Measurements from ENCODE around the gene ZEB2. TPM values are rescaled to one million over a fixed set of nuclear protein-coding genes. Genes with fewer than 3 reads are reported as not detected.

The ZEB2 gene
- total RNA-seq, 1 experiment from 2014 or later, result 1.7 TPM

DNA sequence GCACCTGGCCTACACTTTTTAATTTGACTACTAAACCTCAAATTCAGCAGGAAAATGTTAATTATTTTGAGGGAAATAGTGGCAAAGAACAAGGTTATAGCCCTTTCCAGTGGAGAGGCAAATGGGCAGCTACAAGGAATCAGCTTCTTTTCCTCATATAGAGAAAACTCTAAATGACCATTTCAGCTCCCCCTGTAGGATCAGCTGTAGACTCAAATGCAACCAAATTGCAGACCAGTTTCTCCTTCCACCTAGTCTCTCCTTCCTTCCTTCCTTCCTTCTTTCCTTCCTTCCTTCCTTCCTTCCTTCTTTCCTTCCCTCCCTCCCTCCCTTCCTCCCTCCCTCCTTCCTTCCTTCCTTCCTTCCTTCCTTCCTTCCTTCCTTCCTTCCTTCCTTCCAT is 158.2 kb downstream of the ZEB2 start:
- no peak for DNase-seq (ENCODE audit: low read depth)
- in situ Hi-C loops (cut with HindIII; ENCODE audit: low pct_unique_long_range_greater_than_20kb, low sequenced_read_pairs), result no loop called here

DNA sequence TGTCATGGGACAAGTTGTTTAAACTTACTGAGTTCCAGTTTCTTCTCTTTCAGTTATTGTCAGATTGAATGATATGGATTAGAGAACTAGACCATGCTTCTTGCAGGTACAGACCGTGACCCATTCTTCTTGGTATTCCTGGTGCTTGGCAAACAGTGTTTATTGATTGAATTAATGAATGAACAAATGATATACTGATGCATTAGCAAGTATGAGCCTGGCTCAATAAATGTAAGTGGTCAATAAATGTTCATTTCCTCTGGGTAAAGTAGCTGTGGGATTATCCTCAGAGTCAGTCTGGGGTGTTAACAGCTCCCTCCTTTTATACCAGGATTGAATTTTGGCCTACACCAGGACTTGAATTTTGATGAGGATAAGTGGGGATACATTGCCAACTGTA is 160.2 kb downstream of the ZEB2 start:
- in situ Hi-C loops (cut with HindIII; ENCODE audit: low pct_unique_long_range_greater_than_20kb, low sequenced_read_pairs), result no loop called here
- DNase-seq (ENCODE audit: low read depth), result no peak

DNA sequence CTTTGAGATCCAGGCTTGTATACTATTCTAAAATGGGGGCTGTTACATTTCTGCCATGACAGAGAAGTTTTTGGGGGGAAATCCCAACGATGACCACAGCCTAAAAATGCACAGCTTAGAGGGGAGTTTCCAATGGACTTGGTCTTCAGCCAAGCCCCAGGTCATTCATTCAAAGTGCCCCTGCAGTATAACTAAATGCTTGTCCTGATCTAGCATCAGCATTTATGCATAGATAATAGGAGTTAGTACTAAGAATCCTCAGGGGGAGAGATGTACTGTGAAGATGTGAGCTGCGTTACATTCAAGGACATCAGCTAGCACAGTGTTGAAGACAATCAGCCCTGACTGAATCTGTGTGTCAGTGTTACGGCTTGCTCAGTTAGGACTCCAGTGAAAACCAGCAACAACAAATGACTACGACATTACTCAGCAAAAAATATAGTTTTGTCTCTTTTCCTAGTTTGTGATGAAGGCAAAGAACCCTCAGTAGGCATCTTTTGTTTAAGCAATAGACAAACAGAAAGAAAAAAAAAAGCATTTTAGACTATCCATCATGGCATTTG is 160.9 kb downstream of the ZEB2 start:
- peak; percentile 57 for DNase-seq (ENCODE audit: low read depth)
- in situ Hi-C loops (cut with HindIII; ENCODE audit: low pct_unique_long_range_greater_than_20kb, low sequenced_read_pairs), result no loop called here

DNA sequence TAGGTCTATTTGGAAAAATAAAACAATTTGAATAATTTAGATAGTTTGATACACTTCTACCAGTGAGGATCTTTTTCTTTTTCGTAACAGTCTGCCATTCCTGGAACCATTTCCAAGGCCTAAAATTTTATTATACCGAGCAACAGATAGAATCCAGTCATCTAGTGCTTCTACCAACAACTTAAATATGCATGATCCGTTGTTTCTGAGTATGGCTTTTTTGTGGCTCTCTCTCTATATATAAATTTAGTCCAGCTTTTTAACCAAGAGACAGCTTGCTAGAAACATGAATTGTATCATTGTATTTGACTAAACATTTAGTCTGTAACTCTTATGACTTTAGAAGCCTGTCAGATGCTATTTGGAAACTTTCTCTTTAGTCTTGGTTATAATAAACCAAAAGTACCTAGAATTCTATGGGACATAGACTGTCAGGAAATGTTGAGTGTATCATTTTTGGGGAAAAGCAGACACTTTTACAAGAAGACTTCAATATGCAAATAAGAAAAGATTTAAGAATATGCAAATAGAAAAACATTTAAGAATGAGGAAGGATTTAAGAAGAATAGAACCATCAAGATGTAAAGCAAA is 161.4 kb downstream of the ZEB2 start:
- no peak for DNase-seq (ENCODE audit: low read depth)
- in situ Hi-C loops (cut with HindIII; ENCODE audit: low pct_unique_long_range_greater_than_20kb, low sequenced_read_pairs), result no loop called here

DNA sequence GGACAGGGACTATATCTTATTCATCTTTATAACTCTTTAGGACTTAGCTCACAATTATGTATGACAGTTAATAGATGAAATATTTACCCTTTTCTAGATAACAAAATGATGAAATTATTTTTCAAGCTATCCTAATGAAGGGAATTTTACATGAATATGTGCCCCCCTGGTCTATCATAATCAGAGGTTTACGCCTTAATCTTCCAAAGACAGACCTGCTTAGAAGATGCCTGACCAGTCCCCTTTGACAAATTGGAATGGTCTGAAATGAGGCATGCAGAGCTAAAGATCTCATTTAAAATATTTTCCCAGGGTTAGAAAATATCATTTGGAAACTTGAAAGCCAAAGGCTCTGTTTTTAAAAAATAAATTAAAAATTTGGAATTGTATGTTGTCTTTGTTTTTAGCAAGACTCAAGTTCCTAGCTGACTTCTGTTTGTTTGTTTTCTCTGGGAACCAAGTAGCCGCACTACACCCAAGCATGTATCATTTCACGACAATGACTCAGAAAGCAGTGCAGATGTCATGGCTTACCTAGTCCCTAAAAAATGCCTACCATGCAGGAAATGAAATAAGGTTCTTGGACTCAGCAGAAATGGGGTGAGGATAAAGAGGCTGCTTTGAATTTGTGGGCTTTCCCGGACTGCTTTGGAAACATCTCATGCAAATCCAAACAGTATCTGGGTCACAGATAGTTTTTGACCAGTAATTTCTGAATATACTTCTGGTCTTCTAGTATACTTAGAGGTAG is 162.1 kb downstream of the ZEB2 start:
- in situ Hi-C loops (cut with HindIII; ENCODE audit: low pct_unique_long_range_greater_than_20kb, low sequenced_read_pairs), result no loop called here
- peak; percentile 83 for DNase-seq (ENCODE audit: low read depth)

DNA sequence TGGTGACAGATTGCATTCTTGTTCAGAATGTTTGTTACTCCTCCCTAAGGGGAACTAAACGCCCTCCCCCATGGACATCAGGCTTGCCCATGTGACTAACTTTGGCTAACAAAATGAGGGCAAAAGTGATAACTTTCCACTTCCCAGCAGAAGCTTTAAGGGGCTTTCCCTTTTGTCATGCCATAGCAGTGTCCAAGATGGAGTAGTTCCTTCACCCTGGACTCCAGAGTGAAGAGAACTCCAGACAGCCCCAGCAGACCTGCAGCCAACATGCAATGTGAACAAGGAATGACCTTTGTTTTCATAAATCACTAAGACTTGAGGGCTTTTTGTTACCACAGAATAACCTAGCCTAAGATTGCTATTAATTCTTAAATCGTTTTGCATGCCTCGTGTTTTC is 163.5 kb downstream of the ZEB2 start:
- in situ Hi-C loops (cut with HindIII; ENCODE audit: low pct_unique_long_range_greater_than_20kb, low sequenced_read_pairs), result no loop called here
- peak; percentile 39 for DNase-seq (ENCODE audit: low read depth)

DNA sequence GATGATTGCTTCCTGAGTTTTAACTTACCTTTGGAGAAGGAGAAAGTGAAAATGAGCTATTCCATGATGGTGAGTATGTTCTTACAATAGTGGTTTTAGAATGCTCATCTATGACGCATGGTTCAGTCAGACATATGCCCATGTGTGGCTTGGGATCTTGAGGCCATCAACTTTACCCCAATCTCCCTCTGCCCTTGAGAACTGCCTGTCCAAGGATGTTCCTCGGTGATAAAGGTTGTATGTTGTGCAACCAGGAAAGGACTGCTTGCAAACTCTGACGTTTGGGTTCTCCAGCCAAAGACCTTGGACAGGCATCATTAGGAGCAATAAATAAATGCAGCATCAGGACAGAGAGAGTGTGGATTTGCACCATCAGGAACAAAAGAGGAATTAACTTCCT is 165.0 kb downstream of the ZEB2 start:
- in situ Hi-C loops (cut with HindIII; ENCODE audit: low pct_unique_long_range_greater_than_20kb, low sequenced_read_pairs), result no loop called here
- peak; percentile 22 for DNase-seq (ENCODE audit: low read depth)

DNA sequence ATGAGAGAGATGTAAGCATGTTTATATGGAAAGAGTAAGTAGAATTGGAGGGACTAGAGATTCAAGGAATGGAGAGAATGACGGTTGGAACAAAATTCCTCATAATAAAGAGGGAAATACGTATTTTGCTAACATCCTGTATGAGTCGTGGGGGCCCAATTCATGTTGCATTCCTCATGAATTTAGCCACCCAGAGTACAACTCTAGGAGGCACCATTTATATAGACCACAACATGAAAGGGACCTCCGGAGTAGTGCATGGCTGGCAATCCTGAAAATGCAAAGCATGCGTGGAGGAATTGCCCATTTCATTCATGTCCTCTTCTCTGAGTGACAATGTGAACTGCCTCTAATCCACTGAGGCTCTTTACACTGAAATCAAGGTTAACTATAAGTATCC is 168.2 kb downstream of the ZEB2 start:
- in situ Hi-C loops (cut with HindIII; ENCODE audit: low pct_unique_long_range_greater_than_20kb, low sequenced_read_pairs), result no loop called here
- DNase-seq (ENCODE audit: low read depth), result no peak

DNA sequence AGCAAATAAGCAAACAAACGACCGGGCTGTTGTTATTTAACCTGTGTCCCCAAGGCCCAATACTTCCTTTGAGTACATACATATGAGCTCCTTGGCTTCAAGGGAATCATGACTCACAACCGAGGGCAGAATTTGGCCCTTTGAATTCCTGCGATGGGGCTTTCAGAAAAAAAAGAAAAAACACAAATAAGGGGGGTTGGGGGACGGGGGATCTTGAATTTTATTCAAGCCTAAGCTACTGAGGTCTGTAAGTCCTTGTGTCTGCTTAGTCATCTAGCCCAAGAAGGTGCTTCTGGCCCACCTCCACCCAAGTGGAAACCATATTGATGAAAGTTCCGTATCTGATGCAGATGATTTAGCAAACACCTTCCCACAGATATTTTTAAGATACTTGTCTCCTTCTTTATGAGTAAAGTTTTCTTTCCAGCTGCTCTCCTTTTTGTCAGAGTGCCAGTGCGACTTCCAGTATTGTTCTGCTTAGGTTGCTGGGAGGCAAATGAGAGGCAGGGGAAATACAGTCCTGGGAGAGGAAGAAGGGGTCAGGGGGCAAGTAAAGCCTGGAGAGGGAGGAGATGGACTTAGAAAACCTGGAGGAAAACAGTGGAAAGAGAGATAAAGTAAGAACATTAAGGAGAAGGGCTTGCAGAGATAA is 169.6 kb downstream of the ZEB2 start:
- in situ Hi-C loops (cut with HindIII; ENCODE audit: low pct_unique_long_range_greater_than_20kb, low sequenced_read_pairs), result no loop called here
- DNase-seq (ENCODE audit: low read depth), result no peak

DNA sequence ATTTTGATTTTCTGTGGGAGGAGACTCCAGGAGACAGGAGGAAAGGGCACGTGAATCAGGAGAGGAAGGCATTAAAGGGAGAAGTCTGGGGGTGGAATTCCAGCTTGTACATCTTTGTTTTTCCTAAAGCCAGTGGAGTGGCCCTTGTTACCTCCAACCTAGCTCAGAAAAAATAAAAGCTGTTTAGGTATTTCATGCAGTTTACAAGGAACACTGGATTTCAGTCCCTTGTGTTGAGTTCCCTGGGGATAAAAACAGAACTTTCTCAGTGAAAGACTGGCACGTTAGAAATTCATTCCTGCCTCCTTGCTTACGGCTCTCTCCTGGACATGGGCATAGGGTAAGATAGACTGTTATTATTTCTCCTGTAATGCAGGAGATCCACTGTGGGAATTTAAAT is 170.2 kb downstream of the ZEB2 start:
- in situ Hi-C loops (cut with HindIII; ENCODE audit: low pct_unique_long_range_greater_than_20kb, low sequenced_read_pairs), result no loop called here
- DNase-seq (ENCODE audit: low read depth), result no peak

DNA sequence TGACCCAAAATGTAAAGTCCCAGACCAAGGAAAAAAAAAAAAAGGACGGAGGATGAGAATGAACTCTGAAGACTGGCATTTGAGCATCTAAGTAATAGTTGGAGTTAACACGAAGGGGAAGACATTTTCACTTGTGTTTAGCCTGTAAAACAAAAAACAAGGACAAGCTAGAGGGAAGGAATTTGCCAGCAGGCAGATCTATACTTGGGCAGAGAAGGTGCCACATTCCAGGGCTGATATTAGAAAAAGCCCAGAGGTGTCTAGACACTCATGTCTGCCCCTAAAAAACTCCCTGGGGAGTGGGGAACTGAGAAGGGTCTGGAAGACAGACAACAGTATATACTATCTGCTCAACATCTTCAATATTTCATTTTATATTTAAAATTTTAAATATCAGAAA is 171.1 kb downstream of the ZEB2 start:
- in situ Hi-C loops (cut with HindIII; ENCODE audit: low pct_unique_long_range_greater_than_20kb, low sequenced_read_pairs), result no loop called here
- no peak for DNase-seq (ENCODE audit: low read depth)

DNA sequence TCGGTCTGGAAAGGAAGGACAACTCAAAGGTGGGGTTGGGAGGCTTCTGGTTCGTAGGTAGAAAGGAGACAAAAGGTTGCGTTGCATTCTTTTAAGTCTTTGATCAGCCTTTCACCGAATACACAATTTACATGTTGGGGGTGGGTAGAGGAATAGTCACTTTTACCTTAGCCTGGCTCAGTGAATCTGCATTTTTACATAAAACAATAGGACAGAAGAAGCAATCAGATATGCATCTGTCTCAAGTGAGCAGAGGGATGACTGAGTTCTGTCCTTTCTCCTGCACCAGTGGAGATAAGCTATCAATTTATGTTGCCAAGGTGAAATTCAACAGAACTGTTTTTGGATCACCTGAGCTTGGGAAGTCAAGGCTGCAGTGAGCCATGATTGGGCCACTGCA is 173.7 kb downstream of the ZEB2 start:
- DNase-seq (ENCODE audit: low read depth), result no peak
- in situ Hi-C loops (cut with HindIII; ENCODE audit: low pct_unique_long_range_greater_than_20kb, low sequenced_read_pairs), result no loop called here

DNA sequence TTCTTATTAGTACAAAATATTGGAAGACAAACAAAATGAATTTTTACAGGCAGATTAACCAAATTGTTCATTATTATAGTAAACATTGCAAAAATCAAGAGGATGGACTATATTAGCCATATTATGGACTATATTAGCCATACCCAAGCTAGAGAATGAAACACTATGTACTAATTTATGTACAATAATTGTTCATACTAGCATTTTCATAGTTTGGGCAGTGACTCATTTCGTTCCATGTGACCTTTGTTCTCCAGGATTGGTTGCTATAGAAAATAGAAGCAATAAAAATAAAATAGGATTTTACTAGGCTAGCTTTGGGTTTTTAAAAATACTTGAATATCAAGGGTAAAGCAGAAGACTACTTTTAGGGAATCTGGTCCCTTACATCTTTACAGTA is 176.8 kb downstream of the ZEB2 start:
- no peak for DNase-seq (ENCODE audit: low read depth)
- in situ Hi-C loops (cut with HindIII; ENCODE audit: low pct_unique_long_range_greater_than_20kb, low sequenced_read_pairs), result no loop called here

DNA sequence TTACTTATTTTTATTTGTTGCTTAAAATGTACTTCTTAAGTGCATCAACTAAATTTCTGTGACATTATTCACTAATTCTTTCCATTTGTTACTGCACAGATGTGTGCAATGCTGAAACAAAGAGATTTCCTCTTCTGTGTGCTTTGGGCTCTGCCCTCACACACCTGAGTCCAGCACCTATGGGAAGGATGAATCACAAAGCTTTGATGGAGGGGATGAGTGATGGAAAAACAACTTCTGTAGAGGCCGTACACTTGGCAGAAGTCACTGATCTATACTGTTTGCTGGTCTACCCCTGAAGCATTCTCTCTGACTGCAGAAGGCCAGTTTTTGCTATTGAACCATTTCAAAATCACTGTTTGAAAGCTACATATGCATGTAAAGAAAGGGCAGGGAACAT is 178.4 kb downstream of the ZEB2 start:
- no peak for DNase-seq (ENCODE audit: low read depth)
- in situ Hi-C loops (cut with HindIII; ENCODE audit: low pct_unique_long_range_greater_than_20kb, low sequenced_read_pairs), result no loop called here

DNA sequence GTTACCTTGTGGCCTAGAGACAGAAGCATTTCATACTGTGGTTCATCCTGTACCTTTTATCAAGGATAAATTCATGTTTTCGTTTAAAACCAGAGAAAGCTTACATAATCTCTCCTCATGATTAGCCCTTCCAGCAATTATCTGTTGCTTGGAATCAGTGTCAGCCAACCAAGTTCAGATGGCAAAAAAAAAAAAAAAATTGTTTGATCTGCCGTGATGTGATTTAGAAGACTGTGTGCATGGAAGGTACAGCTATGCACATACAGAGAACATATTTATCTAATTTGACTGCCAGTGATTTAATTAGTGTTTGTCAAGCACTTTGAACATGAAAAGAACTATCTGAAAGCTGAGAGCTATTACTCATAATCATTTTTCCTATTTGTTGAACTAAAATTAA is 180.9 kb downstream of the ZEB2 start:
- no peak for DNase-seq (ENCODE audit: low read depth)
- in situ Hi-C loops (cut with HindIII; ENCODE audit: low pct_unique_long_range_greater_than_20kb, low sequenced_read_pairs), result no loop called here

DNA sequence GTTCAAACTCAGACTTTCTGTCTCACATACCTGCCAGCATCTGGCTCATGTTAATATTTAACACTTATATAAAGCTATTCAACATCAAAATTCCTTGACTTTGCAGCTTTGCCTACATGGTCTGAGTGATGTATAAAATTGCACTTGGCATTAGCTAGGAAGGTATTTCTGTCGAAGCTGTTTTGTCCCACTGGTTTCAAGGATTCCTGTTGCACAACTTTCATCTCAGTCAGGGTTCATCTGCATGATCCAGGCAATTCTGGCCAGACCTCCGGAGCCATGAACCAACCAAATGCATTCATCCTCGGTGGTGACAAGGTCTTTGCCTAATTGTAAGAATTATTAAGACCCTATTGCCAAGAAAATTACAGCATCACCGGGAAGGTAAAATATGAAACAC is 185.4 kb downstream of the ZEB2 start:
- in situ Hi-C loops (cut with HindIII; ENCODE audit: low pct_unique_long_range_greater_than_20kb, low sequenced_read_pairs), result no loop called here
- DNase-seq (ENCODE audit: low read depth), result no peak

Data from Caki2 (cell line).